ENCODE results near the gene PHACTR1. TPM values are rescaled to one million over a fixed set of nuclear protein-coding genes. Genes with fewer than 3 reads are reported as not detected.
"Not testable (repeated sequence)": the region's sequence is repeated elsewhere in the genome, so short reads cannot be mapped to it uniquely, and the experiment has no call there.

Gene PHACTR1
- total and polyA plus RNA-seq, 8 donors = 1.4 to 12.4 (median 9.3) TPM

GRCh38 chr6:12944001-12944400, 227.4 kb downstream of the PHACTR1 start:
- no peaks in the 10 kb centered on the region for H3K4me1 ChIP-seq
- 81 to 91% methylated on average over 2 of the region's 2 CpGs for WGBS, 2 donors
- FAIRE-seq (no peak), DNase-seq (no peak), ATAC-seq (no peak)
- H3K27me3 ChIP-seq = no peaks in the 10 kb centered on the region
- no peak overlapping the region for H3K4me3 ChIP-seq
- no peak overlapping the region for H3K27ac ChIP-seq
- intact Hi-C loops (cut with DNase I) = no loop called here
- H3K36me3 ChIP-seq = no peaks in the 10 kb centered on the region
- no peaks in the 10 kb centered on the region for H3K9me3 ChIP-seq
- TF ChIP-seq, protein P1, sequence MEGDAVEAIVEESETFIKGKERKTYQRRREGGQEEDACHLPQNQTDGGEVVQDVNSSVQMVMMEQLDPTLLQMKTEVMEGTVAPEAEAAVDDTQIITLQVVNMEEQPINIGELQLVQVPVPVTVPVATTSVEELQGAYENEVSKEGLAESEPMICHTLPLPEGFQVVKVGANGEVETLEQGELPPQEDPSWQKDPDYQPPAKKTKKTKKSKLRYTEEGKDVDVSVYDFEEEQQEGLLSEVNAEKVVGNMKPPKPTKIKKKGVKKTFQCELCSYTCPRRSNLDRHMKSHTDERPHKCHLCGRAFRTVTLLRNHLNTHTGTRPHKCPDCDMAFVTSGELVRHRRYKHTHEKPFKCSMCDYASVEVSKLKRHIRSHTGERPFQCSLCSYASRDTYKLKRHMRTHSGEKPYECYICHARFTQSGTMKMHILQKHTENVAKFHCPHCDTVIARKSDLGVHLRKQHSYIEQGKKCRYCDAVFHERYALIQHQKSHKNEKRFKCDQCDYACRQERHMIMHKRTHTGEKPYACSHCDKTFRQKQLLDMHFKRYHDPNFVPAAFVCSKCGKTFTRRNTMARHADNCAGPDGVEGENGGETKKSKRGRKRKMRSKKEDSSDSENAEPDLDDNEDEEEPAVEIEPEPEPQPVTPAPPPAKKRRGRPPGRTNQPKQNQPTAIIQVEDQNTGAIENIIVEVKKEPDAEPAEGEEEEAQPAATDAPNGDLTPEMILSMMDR (IDR thresholded peaks at IDR 0.05) = no peak

DNA sequence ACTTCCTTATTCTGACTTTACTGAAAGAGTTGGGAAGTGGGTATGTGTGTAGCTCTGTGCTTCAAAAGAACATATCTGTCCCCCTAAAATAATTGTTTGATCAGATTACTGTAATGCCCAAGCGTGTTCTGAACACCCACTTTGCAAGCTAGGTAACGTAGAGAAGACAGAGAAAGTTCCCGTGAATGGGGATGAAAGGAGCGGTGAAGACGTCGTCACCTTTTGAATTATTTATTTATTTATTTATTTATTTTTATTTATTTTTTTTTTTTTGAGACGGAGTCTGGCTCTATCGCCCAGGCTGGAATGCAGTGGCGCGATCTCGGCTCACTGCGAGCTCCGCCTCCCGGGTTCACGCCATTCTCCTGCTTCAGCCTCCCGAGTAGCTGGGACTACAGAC, 228.0 kb downstream of the PHACTR1 start:
- WGBS, 2 donors = 92 to 98% methylated on average over 15 to 16 of the region's 16 CpGs
- H3K4me3 ChIP-seq; H3K27me3 ChIP-seq; H3K27ac ChIP-seq; intact Hi-C loops (cut with DNase I); H3K9me3 ChIP-seq; H3K36me3 ChIP-seq; H3K4me1 ChIP-seq; FAIRE-seq; DNase-seq; ATAC-seq: not testable (repeated sequence)

- Histone ChIP-seq H3K27me3 (no peaks in the 10 kb centered on the region), H3K4me3 (no peak overlapping the region), H3K9me3 (no peaks in the 10 kb centered on the region), H3K27ac (no peak overlapping the region), H3K4me1 (no peaks in the 10 kb centered on the region), H3K36me3 (no peaks in the 10 kb centered on the region)
- intact Hi-C loops (cut with DNase I) = no loop called here
- ATAC-seq = peak in 1 of 4 donors; percentile 33
- FAIRE-seq = no peak
- 82 to 86% methylated on average over 4 of the region's 4 CpGs for WGBS, 2 donors
- no peak for DNase-seq
- TF ChIP-seq, protein P1 (IDR thresholded peaks at IDR 0.05) = no peak
Observed at GRCh38 chr6:12947151-12947871, 230.7 kb downstream of the PHACTR1 start.

- Histone ChIP-seq H3K36me3 (no peaks in the 10 kb centered on the region), H3K4me1 (no peaks in the 10 kb centered on the region), H3K4me3 (no peak overlapping the region), H3K27ac (no peak overlapping the region), H3K9me3 (no peaks in the 10 kb centered on the region), H3K27me3 (no peaks in the 10 kb centered on the region)
- WGBS, 2 donors = 93 to 97% methylated on average over 1 of the region's 1 CpG
- no peak for ATAC-seq
- no peak for FAIRE-seq
- no peak for DNase-seq
- intact Hi-C loops (cut with DNase I) = no loop called here
- TF ChIP-seq, protein P1 (IDR thresholded peaks at IDR 0.05) = no peak
Observed at GRCh38 chr6:12947967-12948366, 231.4 kb downstream of the PHACTR1 start.

DNA sequence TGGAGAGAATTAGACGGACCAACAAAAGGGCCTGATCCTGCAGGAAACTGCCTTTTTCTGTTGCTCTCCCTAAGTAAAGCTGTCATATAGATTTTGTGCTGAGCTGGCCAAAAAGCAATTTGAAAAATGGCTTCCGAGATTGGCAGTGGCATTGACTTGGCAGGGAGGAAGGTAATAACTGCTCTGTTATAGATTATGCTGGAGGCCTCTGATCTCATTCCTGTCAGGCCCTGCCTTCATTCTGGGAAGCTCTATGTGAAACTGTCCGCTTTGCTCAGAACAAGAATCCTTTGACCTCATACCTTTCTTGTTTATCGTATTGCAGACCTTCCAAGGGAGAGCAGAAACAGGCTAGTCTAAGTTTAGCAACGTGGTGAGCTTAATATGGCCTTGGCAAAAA, 234.4 kb downstream of the PHACTR1 start:
- 62 to 78% methylated on average over 5 of the region's 5 CpGs for WGBS, 2 donors
- no peak for FAIRE-seq
- Histone ChIP-seq H3K27me3 (no peaks in the 10 kb centered on the region), H3K27ac (no peak overlapping the region), H3K4me3 (no peak overlapping the region), H3K9me3 (no peaks in the 10 kb centered on the region), H3K4me1 (no peaks in the 10 kb centered on the region), H3K36me3 (no peaks in the 10 kb centered on the region)
- peak in 1 of 4 donors; percentile 28 for ATAC-seq
- no peak for DNase-seq
- intact Hi-C loops (cut with DNase I) = no loop called here
- TF ChIP-seq, protein P1 (IDR thresholded peaks at IDR 0.05) = no peak

All from pancreas (tissue), 10 donors.